ENCODE data around the gene TRAPPC13. TPM values are rescaled to one million over a fixed set of nuclear protein-coding genes. Genes with fewer than 3 reads are reported as not detected.

TRAPPC13 gene
- total and polyA plus RNA-seq, 4 donors: 6.8 to 11.2 (median 9.8) TPM

DNA sequence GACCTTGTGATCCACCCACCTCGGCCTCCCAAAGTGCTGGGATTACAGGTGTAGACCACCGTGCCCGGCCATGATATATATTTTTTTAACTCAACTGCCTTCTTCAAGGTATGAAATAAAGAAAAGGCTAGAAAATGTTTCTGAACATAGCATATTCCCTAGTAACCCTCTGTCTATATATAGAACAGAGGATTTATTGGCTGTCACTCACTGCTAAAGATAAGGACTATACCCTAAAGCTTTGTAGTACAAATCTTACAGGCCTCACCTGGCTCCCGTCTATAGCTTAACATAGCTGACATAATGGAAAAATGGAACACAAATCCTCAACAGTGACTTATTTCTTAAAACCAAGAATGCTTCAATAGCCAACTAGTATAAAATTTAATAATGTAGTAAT, 82.8 kb downstream of the TRAPPC13 start (continued):
- TF ChIP-seq, protein P1, sequence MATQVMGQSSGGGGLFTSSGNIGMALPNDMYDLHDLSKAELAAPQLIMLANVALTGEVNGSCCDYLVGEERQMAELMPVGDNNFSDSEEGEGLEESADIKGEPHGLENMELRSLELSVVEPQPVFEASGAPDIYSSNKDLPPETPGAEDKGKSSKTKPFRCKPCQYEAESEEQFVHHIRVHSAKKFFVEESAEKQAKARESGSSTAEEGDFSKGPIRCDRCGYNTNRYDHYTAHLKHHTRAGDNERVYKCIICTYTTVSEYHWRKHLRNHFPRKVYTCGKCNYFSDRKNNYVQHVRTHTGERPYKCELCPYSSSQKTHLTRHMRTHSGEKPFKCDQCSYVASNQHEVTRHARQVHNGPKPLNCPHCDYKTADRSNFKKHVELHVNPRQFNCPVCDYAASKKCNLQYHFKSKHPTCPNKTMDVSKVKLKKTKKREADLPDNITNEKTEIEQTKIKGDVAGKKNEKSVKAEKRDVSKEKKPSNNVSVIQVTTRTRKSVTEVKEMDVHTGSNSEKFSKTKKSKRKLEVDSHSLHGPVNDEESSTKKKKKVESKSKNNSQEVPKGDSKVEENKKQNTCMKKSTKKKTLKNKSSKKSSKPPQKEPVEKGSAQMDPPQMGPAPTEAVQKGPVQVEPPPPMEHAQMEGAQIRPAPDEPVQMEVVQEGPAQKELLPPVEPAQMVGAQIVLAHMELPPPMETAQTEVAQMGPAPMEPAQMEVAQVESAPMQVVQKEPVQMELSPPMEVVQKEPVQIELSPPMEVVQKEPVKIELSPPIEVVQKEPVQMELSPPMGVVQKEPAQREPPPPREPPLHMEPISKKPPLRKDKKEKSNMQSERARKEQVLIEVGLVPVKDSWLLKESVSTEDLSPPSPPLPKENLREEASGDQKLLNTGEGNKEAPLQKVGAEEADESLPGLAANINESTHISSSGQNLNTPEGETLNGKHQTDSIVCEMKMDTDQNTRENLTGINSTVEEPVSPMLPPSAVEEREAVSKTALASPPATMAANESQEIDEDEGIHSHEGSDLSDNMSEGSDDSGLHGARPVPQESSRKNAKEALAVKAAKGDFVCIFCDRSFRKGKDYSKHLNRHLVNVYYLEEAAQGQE (IDR thresholded peaks at IDR 0.05): no peak
- no peak for TF ChIP-seq JUND (IDR thresholded peaks at IDR 0.05)
- TF ChIP-seq, protein P2, sequence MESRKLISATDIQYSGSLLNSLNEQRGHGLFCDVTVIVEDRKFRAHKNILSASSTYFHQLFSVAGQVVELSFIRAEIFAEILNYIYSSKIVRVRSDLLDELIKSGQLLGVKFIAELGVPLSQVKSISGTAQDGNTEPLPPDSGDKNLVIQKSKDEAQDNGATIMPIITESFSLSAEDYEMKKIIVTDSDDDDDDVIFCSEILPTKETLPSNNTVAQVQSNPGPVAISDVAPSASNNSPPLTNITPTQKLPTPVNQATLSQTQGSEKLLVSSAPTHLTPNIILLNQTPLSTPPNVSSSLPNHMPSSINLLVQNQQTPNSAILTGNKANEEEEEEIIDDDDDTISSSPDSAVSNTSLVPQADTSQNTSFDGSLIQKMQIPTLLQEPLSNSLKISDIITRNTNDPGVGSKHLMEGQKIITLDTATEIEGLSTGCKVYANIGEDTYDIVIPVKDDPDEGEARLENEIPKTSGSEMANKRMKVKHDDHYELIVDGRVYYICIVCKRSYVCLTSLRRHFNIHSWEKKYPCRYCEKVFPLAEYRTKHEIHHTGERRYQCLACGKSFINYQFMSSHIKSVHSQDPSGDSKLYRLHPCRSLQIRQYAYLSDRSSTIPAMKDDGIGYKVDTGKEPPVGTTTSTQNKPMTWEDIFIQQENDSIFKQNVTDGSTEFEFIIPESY (IDR thresholded peaks at IDR 0.05): no peak

DNA sequence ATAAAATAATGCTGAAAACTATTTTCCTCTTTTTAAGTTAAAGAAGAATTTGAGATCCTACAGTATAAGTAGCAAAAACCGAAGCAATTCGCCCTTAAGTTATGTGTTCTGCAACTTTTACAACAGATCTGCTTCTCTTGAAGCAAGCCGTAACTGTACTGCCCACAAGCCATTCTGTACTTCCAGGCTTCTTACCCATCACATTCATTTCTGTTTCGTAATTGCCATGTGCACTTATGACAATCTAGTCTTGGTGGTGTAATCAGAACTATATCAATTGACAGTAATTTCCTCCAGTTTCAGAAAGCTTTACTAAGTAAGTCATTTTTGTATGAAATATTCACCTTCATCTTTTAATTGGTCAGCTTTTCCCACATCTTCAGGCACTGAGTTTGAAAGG, 83.3 kb downstream of the TRAPPC13 start:
- no peak overlapping the region for H3K9ac ChIP-seq (ENCODE audit: low read depth in 1 of 2, low read length in 2 of 2)
- peaks cover 0 to 2% (median 0%) of the 10 kb centered on the region in 4 donors for H3K36me3 ChIP-seq (ENCODE audit: control insufficient read depth in 4 of 4, insufficient read depth in 3 of 4, low read depth in 1 of 4, low read length in 3 of 4)
- H3K4me3 ChIP-seq (ENCODE audit: low read depth in 1 of 3, low read length in 3 of 3): no peak overlapping the region
- TF ChIP-seq, protein P2 (IDR thresholded peaks at IDR 0.05): no peak
- no peak for TF ChIP-seq TAF1 (conservative IDR thresholded peaks at IDR 0.05)
- no peak for TF ChIP-seq JUND (IDR thresholded peaks at IDR 0.05)
- TF ChIP-seq RAD21 (IDR thresholded peaks at IDR 0.05): no peak
- TF ChIP-seq FOXA2 (IDR thresholded peaks at IDR 0.05): no peak
- TF ChIP-seq, protein P1 (IDR thresholded peaks at IDR 0.05): no peak
- no peak for TF ChIP-seq EGR1 (IDR thresholded peaks at IDR 0.05; ENCODE audit: low read depth in 2 of 2)
- TF ChIP-seq, protein P3, sequence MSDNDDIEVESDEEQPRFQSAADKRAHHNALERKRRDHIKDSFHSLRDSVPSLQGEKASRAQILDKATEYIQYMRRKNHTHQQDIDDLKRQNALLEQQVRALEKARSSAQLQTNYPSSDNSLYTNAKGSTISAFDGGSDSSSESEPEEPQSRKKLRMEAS (IDR thresholded peaks at IDR 0.05): no peak
- no peak for TF ChIP-seq YY1 (IDR thresholded peaks at IDR 0.05)
- TF ChIP-seq HNF4A (conservative IDR thresholded peaks at IDR 0.05): no peak
- TF ChIP-seq NR2F2 (IDR thresholded peaks at IDR 0.05): no peak
- no peak for TF ChIP-seq GABPA (IDR thresholded peaks at IDR 0.05 in 1 of 2, conservative IDR thresholded peaks at IDR 0.05 in 1 of 2)
- no peak for TF ChIP-seq HNF4G (IDR thresholded peaks at IDR 0.05)
- no peak for TF ChIP-seq FOXA1 (IDR thresholded peaks at IDR 0.05)
- no peak for TF ChIP-seq SP1 (IDR thresholded peaks at IDR 0.05)
- TF ChIP-seq, protein P4, sequence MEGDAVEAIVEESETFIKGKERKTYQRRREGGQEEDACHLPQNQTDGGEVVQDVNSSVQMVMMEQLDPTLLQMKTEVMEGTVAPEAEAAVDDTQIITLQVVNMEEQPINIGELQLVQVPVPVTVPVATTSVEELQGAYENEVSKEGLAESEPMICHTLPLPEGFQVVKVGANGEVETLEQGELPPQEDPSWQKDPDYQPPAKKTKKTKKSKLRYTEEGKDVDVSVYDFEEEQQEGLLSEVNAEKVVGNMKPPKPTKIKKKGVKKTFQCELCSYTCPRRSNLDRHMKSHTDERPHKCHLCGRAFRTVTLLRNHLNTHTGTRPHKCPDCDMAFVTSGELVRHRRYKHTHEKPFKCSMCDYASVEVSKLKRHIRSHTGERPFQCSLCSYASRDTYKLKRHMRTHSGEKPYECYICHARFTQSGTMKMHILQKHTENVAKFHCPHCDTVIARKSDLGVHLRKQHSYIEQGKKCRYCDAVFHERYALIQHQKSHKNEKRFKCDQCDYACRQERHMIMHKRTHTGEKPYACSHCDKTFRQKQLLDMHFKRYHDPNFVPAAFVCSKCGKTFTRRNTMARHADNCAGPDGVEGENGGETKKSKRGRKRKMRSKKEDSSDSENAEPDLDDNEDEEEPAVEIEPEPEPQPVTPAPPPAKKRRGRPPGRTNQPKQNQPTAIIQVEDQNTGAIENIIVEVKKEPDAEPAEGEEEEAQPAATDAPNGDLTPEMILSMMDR (IDR thresholded peaks at IDR 0.05; ENCODE audit: low read depth, low read length, missing input control): no peak
- no peak for DNase-seq (ENCODE audit: low spot score)
- no peaks in the 10 kb centered on the region for H3K9me3 ChIP-seq (ENCODE audit: control insufficient read depth in 4 of 4, low read length in 3 of 4)
- WGBS: 96% methylated on average over 4 of the region's 4 CpGs
- H3K4me1 ChIP-seq (ENCODE audit: control insufficient read depth in 4 of 4, insufficient read depth in 4 of 4, low read length in 3 of 4): no peaks in the 10 kb centered on the region
- H3K27me3 ChIP-seq (ENCODE audit: control insufficient read depth in 4 of 4, insufficient read depth in 4 of 4, low read length in 3 of 4): no peaks in the 10 kb centered on the region
- H3K27ac ChIP-seq (ENCODE audit: low read depth in 1 of 2, low read length in 2 of 2): no peak overlapping the region
